Choroid plexus epithelial cell (primary cell): ENCODE measurements around the gene FREM1.

Experiments
- DNase-seq: peaks from one replicate; pipeline ENCODE4 v3.0.0-alpha.2; 2010; ENCODE audit warnings: low read depth
- H3K4me3 ChIP-seq: 2 replicates; pipeline ENCODE4 v1.5.1; 2011; ENCODE audit warnings: low read depth, mild to moderate bottlenecking, control low read depth, low read length, moderate library complexity
- CTCF ChIP-seq: conservative IDR thresholded peaks from 2 replicates; pipeline ENCODE4 v1.5.1; 2011; ENCODE audit warnings: low read depth, mild to moderate bottlenecking, control low read depth, inconsistent platforms, low read length, moderate library complexity

Gene FREM1

GRCh38 chr9:14909961-14910805, at the start of gene FREM1:
Gene FREM1 (minus strand): TSS chr9:14910428. CDS start chr9:14868977, 41,451 bp downstream.
- DNase-seq = peak; percentile 27
- peak within 1 kb of the TSS; percentile 29 for H3K4me3 ChIP-seq
- TF ChIP-seq CTCF = no peak

- H3K4me3 ChIP-seq = no peak overlapping the region
- no peak for DNase-seq
- no peak for TF ChIP-seq CTCF
These were observed 48.8 kb upstream of the FREM1 start for GRCh38 chr9:14958989-14959388.

- no peak for TF ChIP-seq CTCF
- no peak for DNase-seq
- H3K4me3 ChIP-seq = no peak overlapping the region
These were observed 46.9 kb upstream of the FREM1 start for GRCh38 chr9:14957109-14957508.

GRCh38 chr9:14956208-14956607, 46.0 kb upstream of the FREM1 start:
- no peak overlapping the region for H3K4me3 ChIP-seq
- no peak for TF ChIP-seq CTCF
- DNase-seq = no peak

GRCh38 chr9:14945351-14945750, 35.1 kb upstream of the FREM1 start:
- TF ChIP-seq CTCF = no peak

GRCh38 chr9:14941501-14942405, 31.5 kb upstream of the FREM1 start:
- no peak for DNase-seq
- no peak for TF ChIP-seq CTCF
- no peak overlapping the region for H3K4me3 ChIP-seq

More at GRCh38 chr9:14945351-14945750, 35.1 kb upstream of the FREM1 start:
- DNase-seq = no peak
- no peak overlapping the region for H3K4me3 ChIP-seq
